ENCODE results near the gene SLC39A6. TPM values are rescaled to one million over a fixed set of nuclear protein-coding genes. Genes with fewer than 3 reads are reported as not detected.
"Not testable (repeated sequence)": the region's sequence is repeated elsewhere in the genome, so short reads cannot be mapped to it uniquely, and the experiment has no call there.

The SLC39A6 gene
- total RNA-seq, 1 donor from 2014 or later, result 80.1 TPM

GRCh38 chr18:36089001-36089400, 40.1 kb downstream of the SLC39A6 start:
- Mint-ChIP-seq H3K27me3 (no peaks in the 10 kb centered on the region), H3K4me1 (ENCODE audit: low read depth) (no peaks in the 10 kb centered on the region), H3K27ac (no peak overlapping the region), H3K36me3 (ENCODE audit: insufficient read depth) (no peaks in the 10 kb centered on the region), H3K9me3 (ENCODE audit: low read depth) (peaks cover 8% of the 10 kb centered on the region), H3K4me3 (ENCODE audit: low read depth) (no peak overlapping the region)
- DNase-seq (ENCODE audit: low spot score, unreplicated experiment), result no peak
- TF ChIP-seq CTCF (IDR thresholded peaks at IDR 0.05; ENCODE audit: unreplicated experiment), result no peak

- no peaks in the 10 kb centered on the region for H3K4me1 Mint-ChIP-seq (ENCODE audit: low read depth)
- no peaks in the 10 kb centered on the region for H3K27me3 Mint-ChIP-seq
- TF ChIP-seq CTCF (IDR thresholded peaks at IDR 0.05; ENCODE audit: unreplicated experiment), result no peak
- DNase-seq (ENCODE audit: low spot score, unreplicated experiment), result no peak
- no peak overlapping the region for H3K27ac Mint-ChIP-seq
- H3K4me3 Mint-ChIP-seq (ENCODE audit: low read depth), result no peak overlapping the region
- H3K9me3 Mint-ChIP-seq (ENCODE audit: low read depth), result peaks cover 12% of the 10 kb centered on the region
- H3K36me3 Mint-ChIP-seq (ENCODE audit: insufficient read depth), result no peaks in the 10 kb centered on the region
Measured at GRCh38 chr18:36088256-36088655, 40.9 kb downstream of the SLC39A6 start.

- Mint-ChIP-seq H3K36me3 (ENCODE audit: insufficient read depth) (no peaks in the 10 kb centered on the region), H3K27ac (no peak overlapping the region), H3K4me3 (ENCODE audit: low read depth) (no peak overlapping the region), H3K4me1 (ENCODE audit: low read depth) (no peaks in the 10 kb centered on the region), H3K9me3 (ENCODE audit: low read depth) (peaks cover 23% of the 10 kb centered on the region), H3K27me3 (no peaks in the 10 kb centered on the region)
- no peak for DNase-seq (ENCODE audit: low spot score, unreplicated experiment)
- no peak for TF ChIP-seq CTCF (IDR thresholded peaks at IDR 0.05; ENCODE audit: unreplicated experiment)
Measured at GRCh38 chr18:36086186-36086585, 43.0 kb downstream of the SLC39A6 start.

GRCh38 chr18:36085195-36085594, 43.9 kb downstream of the SLC39A6 start:
- H3K27ac Mint-ChIP-seq, result no peak overlapping the region
- H3K4me3 Mint-ChIP-seq (ENCODE audit: low read depth), result no peak overlapping the region
- DNase-seq (ENCODE audit: low spot score, unreplicated experiment), result no peak
- H3K9me3 Mint-ChIP-seq (ENCODE audit: low read depth), result peaks cover 32% of the 10 kb centered on the region
- no peaks in the 10 kb centered on the region for H3K4me1 Mint-ChIP-seq (ENCODE audit: low read depth)
- no peak for TF ChIP-seq CTCF (IDR thresholded peaks at IDR 0.05; ENCODE audit: unreplicated experiment)
- no peaks in the 10 kb centered on the region for H3K27me3 Mint-ChIP-seq
- no peaks in the 10 kb centered on the region for H3K36me3 Mint-ChIP-seq (ENCODE audit: insufficient read depth)

GRCh38 chr18:36083729-36084128, 45.4 kb downstream of the SLC39A6 start:
- H3K9me3 Mint-ChIP-seq (ENCODE audit: low read depth), result peaks cover 36% of the 10 kb centered on the region
- no peak for TF ChIP-seq CTCF (IDR thresholded peaks at IDR 0.05; ENCODE audit: unreplicated experiment)
- DNase-seq (ENCODE audit: low spot score, unreplicated experiment), result no peak
- H3K27me3 Mint-ChIP-seq, result no peaks in the 10 kb centered on the region
- H3K27ac Mint-ChIP-seq, result no peak overlapping the region
- no peaks in the 10 kb centered on the region for H3K36me3 Mint-ChIP-seq (ENCODE audit: insufficient read depth)
- no peak overlapping the region for H3K4me3 Mint-ChIP-seq (ENCODE audit: low read depth)
- H3K4me1 Mint-ChIP-seq (ENCODE audit: low read depth), result no peaks in the 10 kb centered on the region

- not testable (repeated sequence) for H3K4me1 Mint-ChIP-seq (ENCODE audit: low read depth); H3K4me3 Mint-ChIP-seq (ENCODE audit: low read depth); H3K36me3 Mint-ChIP-seq (ENCODE audit: insufficient read depth); DNase-seq (ENCODE audit: low spot score, unreplicated experiment); H3K27ac Mint-ChIP-seq; H3K27me3 Mint-ChIP-seq
- peaks cover 36% of the 10 kb centered on the region for H3K9me3 Mint-ChIP-seq (ENCODE audit: low read depth)
Measured at GRCh38 chr18:36081118-36081517, 48.0 kb downstream of the SLC39A6 start.
